DND-41 (cell line): ENCODE data around the gene B3GNT5.

Experiments
- EZH2 ChIP-seq: IDR thresholded peaks from 3 replicates; pipeline ENCODE4 v1.6.1; 2012; ENCODE audit warnings: borderline replicate concordance, low read depth, mild to moderate bottlenecking, moderate library complexity, low read length, inconsistent platforms; ENCODE audit not compliant: severe bottlenecking
- TF ChIP-seq, protein P1 (sequence below): IDR thresholded peaks from 2 replicates; pipeline ENCODE4 v1.5.1; 2012; ENCODE audit warnings: borderline replicate concordance, low read length, moderate library complexity, mild to moderate bottlenecking; ENCODE audit not compliant: poor library complexity, severe bottlenecking; ENCODE audit errors: extremely low read depth

GRCh38 chr3:183222631-183223235, 30.3 kb upstream of the B3GNT5 start:
- TF ChIP-seq, protein P1, sequence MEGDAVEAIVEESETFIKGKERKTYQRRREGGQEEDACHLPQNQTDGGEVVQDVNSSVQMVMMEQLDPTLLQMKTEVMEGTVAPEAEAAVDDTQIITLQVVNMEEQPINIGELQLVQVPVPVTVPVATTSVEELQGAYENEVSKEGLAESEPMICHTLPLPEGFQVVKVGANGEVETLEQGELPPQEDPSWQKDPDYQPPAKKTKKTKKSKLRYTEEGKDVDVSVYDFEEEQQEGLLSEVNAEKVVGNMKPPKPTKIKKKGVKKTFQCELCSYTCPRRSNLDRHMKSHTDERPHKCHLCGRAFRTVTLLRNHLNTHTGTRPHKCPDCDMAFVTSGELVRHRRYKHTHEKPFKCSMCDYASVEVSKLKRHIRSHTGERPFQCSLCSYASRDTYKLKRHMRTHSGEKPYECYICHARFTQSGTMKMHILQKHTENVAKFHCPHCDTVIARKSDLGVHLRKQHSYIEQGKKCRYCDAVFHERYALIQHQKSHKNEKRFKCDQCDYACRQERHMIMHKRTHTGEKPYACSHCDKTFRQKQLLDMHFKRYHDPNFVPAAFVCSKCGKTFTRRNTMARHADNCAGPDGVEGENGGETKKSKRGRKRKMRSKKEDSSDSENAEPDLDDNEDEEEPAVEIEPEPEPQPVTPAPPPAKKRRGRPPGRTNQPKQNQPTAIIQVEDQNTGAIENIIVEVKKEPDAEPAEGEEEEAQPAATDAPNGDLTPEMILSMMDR = no peak
- no peak for TF ChIP-seq EZH2
